ENCODE results near the gene PPL. TPM values are rescaled to one million over a fixed set of nuclear protein-coding genes. Genes with fewer than 3 reads are reported as not detected.
"Not testable (repeated sequence)": the region's sequence is repeated elsewhere in the genome, so short reads cannot be mapped to it uniquely, and the experiment has no call there.

PPL gene
- total and polyA plus RNA-seq, 8 donors, result 10.4 to 27.2 (median 14.6) TPM

- FAIRE-seq (no peak), DNase-seq (no peak), ATAC-seq (no peak)
- intact Hi-C loops (cut with DNase I), result no loop called here
- Histone ChIP-seq H3K27me3 (no peaks in the 10 kb centered on the region), H3K27ac (no peak overlapping the region), H3K4me3 (no peak overlapping the region), H3K4me1 (no peaks in the 10 kb centered on the region), H3K9me3 (no peaks in the 10 kb centered on the region), H3K36me3 (peaks cover 0 to 6% (median 0%) of the 10 kb centered on the region in 3 donors)
- WGBS, 2 donors, result 93 to 98% methylated on average over 28 of the region's 28 CpGs
- TF ChIP-seq, protein P1, sequence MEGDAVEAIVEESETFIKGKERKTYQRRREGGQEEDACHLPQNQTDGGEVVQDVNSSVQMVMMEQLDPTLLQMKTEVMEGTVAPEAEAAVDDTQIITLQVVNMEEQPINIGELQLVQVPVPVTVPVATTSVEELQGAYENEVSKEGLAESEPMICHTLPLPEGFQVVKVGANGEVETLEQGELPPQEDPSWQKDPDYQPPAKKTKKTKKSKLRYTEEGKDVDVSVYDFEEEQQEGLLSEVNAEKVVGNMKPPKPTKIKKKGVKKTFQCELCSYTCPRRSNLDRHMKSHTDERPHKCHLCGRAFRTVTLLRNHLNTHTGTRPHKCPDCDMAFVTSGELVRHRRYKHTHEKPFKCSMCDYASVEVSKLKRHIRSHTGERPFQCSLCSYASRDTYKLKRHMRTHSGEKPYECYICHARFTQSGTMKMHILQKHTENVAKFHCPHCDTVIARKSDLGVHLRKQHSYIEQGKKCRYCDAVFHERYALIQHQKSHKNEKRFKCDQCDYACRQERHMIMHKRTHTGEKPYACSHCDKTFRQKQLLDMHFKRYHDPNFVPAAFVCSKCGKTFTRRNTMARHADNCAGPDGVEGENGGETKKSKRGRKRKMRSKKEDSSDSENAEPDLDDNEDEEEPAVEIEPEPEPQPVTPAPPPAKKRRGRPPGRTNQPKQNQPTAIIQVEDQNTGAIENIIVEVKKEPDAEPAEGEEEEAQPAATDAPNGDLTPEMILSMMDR (IDR thresholded peaks at IDR 0.05), result no peak
Measured at GRCh38 chr16:4898811-4899473, 38.0 kb downstream of the PPL start.

DNA sequence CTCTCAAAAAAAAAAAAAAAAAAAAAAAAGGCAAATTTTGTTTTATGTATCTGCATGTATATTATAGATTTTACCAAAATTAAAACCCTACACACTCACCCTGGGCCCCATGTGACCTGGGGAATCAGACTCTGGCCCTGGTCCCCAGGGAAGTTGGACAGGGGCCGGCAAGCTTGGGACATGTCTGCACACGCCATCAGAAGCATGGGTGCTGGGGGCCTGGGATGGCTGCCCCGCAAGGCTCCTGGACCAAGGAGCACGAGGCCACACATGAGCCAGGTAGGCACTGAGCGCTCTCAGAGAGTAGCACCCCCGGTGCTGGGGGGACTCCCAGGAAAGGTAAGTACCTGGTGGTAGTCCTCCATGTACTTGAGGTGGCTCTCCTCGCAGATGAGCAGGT lies 39.6 kb downstream of the PPL start:
- FAIRE-seq, result no peak
- no peaks in the 10 kb centered on the region for H3K27me3 ChIP-seq
- no peaks in the 10 kb centered on the region for H3K4me1 ChIP-seq
- TF ChIP-seq, protein P1 (IDR thresholded peaks at IDR 0.05), result no peak
- no peak overlapping the region for H3K27ac ChIP-seq
- ATAC-seq, result no peak
- WGBS, 2 donors, result 95 to 96% methylated on average over 7 of the region's 7 CpGs
- H3K36me3 ChIP-seq, result peaks cover 0 to 19% (median 0%) of the 10 kb centered on the region in 3 donors
- H3K9me3 ChIP-seq, result no peaks in the 10 kb centered on the region
- intact Hi-C loops (cut with DNase I), result no loop called here
- H3K4me3 ChIP-seq, result no peak overlapping the region
- no peak for DNase-seq

GRCh38 chr16:4896761-4897160 lies 40.2 kb downstream of the PPL start:
- H3K27me3 ChIP-seq; H3K27ac ChIP-seq; intact Hi-C loops (cut with DNase I); FAIRE-seq; H3K9me3 ChIP-seq; H3K4me3 ChIP-seq; H3K4me1 ChIP-seq; ATAC-seq; DNase-seq: not testable (repeated sequence)
- peaks cover 0 to 19% (median 0%) of the 10 kb centered on the region in 3 donors for H3K36me3 ChIP-seq
- WGBS, 2 donors, result 95 to 96% methylated on average over 9 of the region's 9 CpGs

- no peaks in the 10 kb centered on the region for H3K4me1 ChIP-seq
- no peaks in the 10 kb centered on the region for H3K9me3 ChIP-seq
- 88 to 93% methylated on average over 13 of the region's 13 CpGs for whole genome bisulfite sequencing, 2 donors
- no peak overlapping the region for H3K4me3 ChIP-seq
- intact Hi-C loops (cut with DNase I), result no loop called here
- peaks cover 0 to 19% (median 0%) of the 10 kb centered on the region in 3 donors for H3K36me3 ChIP-seq
- H3K27ac ChIP-seq, result no peak overlapping the region
- no peak for ATAC-seq
- H3K27me3 ChIP-seq, result no peaks in the 10 kb centered on the region
- TF ChIP-seq, protein P1 (IDR thresholded peaks at IDR 0.05), result no peak
- FAIRE-seq, result no peak
- DNase-seq, result no peak
Measured at GRCh38 chr16:4895366-4895765, 41.6 kb downstream of the PPL start.

- no peak for FAIRE-seq
- H3K27me3 ChIP-seq, result no peaks in the 10 kb centered on the region
- DNase-seq, result no peak
- intact Hi-C loops (cut with DNase I), result no loop called here
- no peaks in the 10 kb centered on the region for H3K4me1 ChIP-seq
- no peak overlapping the region for H3K27ac ChIP-seq
- ATAC-seq, result no peak
- H3K4me3 ChIP-seq, result no peak overlapping the region
- 92 to 93% methylated on average over 21 to 22 of the region's 22 CpGs for WGBS, 2 donors
- no peaks in the 10 kb centered on the region for H3K9me3 ChIP-seq
- peaks cover 0 to 25% (median 0%) of the 10 kb centered on the region in 3 donors for H3K36me3 ChIP-seq
- TF ChIP-seq, protein P1 (IDR thresholded peaks at IDR 0.05), result no peak
Measured at GRCh38 chr16:4894276-4895150, 42.4 kb downstream of the PPL start.
